ENCODE data around the gene RNF223.

GRCh38 chr1:1026599-1027413, 47.3 kb downstream of the RNF223 start:
- TF ChIP-seq POLR2A (IDR thresholded peaks at IDR 0.05) (no peak), CTCF (IDR thresholded peaks at IDR 0.05) (no peak)
